GM18951 (cell line): Measurements from ENCODE around the gene ADCY6.

Experiments used
- POLR2A ChIP-seq: IDR thresholded peaks from 4 replicates; pipeline ENCODE4 v1.6.1; 2011; ENCODE audit warnings: mild to moderate bottlenecking; ENCODE audit not compliant: insufficient read length, insufficient read depth; ENCODE audit errors: extremely low read depth
- in situ Hi-C: fragments of 300-500 bp; cut with MboI; formaldehyde crosslinking; loops from one replicate; pipeline ENCODE4 v1.12.0; 2022; ENCODE audit warnings: low sequenced_read_pairs, mixed read lengths, inconsistent platforms; ENCODE audit not compliant: unreplicated experiment

The ADCY6 gene

DNA sequence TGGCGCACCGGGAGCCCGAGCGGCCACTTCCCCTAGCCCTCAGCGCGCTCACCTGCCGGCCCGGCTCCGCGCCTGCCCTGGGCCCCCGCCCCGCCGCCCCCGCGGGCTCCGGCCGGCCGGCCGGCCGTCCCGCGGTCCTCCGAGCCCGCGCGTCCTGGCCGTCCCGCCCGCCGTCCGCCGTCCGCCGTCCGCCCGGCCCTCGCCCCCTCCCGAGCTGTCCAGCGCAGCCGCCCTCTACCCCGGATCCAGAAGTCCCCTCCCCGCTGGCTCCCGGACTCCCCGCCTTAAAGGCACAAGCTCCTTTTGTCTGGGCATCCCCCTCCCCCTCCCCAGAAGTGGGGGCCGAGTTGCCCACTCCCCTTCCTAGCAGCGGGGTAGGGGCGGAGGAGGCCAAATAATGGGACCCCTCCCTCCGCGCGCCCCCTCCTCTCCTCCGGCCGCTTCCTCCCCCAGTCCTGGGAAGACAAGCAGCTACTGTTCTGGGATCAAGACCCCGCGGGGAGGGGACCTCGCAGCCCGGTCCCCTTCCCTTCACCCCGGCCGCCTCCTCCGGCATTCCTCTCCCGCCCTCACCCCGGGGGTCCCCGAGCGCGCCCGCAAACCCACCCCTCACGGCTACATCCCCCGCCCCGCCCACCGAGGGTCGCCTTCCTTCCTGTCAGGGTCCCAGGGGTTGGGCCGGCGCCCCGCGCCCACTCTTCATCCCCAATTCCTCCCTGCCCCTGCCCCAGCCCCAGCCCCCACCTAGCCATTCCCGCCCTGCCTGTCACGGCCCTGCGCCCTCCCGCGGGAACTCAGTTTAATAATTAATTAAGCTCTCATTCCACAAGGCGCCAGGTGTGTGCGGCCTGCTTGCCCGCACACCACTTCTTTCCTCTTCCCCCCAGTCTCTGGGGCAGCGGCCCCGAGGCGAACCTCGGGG is at the start of gene ADCY6:
Gene ADCY6, minus strand, starts transcription at position 236 of the 922 bp plus-strand sequence. CDS start 5,655 bp downstream, outside the sequence.
- in situ Hi-C loops, result no loop called here
- TF ChIP-seq POLR2A, result peak; percentile 51

DNA sequence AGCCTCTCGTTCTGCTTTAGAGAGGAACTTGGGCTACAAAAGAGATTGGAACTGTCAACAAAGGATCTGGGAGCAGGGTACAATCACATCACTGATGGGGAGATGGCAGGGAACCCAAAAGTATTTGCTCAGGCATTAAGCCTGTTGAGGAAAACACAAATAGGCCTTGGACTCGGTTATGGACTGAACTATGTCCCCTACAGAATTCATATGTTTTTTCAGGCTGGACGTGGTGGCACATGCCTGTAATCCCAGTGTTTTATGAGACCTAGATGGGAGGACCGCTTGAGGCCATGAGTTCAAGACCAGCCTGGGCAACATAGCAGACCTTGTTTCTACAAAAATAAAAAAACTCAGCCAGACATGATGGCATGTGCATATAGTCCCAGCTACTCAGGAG is 49.2 kb upstream of the ADCY6 start:
- in situ Hi-C loops, result no loop called here
- TF ChIP-seq POLR2A, result no peak

DNA sequence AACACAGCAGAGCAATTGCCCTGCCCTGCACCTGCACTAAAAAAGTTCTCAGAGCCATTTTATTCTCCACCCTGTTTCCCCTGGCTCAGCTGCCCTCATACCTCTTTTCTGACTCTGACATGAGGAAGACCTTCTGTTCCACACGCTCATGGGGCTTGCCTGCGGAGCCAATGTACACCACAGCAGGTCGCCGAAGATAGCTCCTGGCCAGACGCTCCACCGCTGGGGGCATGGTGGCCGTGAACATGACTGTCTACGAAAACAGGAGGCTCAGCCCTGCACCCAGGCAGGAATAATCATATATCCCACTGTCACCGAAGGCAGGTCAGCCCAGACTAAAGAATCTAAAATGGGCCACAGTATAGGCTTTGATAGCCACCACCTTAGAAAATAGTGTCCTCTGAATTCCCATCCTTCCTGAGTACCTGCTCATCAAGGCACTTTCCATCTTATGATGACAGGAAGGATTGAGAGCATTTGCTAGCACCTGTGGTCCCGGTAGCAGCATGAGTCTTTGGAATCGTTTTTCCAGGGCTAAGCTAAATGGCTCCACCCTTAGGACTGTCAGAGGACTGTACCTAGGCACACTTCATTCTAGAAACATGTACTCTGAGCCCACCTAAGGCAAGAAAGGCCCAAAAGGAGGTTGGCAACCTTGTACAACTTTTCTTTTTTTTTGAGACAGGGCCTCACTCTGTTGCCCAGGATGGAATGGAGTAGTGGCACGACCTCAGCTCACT is 43.6 kb upstream of the ADCY6 start:
- no peak for TF ChIP-seq POLR2A
- in situ Hi-C loops, result no loop called here

DNA sequence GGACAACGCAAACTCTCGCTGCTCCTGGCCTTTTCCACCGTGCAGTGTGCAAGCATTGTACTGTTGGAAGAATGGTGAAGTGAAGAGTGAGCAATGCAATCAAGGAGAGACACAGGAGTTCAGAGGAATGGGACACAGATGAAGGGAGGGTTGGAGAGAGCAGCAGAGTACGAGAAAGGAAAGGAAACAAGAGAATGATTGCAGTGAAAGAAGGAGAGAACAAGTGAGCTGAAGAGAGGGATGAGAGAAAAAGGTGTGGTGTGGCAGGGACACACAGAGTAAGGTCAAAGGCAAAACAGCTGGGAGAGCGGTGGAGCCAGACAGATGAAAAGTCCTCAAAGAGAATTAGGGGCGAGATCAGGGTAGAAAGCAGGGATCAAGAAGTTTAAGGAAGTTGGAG is 42.4 kb upstream of the ADCY6 start:
- in situ Hi-C loops, result no loop called here
- no peak for TF ChIP-seq POLR2A

DNA sequence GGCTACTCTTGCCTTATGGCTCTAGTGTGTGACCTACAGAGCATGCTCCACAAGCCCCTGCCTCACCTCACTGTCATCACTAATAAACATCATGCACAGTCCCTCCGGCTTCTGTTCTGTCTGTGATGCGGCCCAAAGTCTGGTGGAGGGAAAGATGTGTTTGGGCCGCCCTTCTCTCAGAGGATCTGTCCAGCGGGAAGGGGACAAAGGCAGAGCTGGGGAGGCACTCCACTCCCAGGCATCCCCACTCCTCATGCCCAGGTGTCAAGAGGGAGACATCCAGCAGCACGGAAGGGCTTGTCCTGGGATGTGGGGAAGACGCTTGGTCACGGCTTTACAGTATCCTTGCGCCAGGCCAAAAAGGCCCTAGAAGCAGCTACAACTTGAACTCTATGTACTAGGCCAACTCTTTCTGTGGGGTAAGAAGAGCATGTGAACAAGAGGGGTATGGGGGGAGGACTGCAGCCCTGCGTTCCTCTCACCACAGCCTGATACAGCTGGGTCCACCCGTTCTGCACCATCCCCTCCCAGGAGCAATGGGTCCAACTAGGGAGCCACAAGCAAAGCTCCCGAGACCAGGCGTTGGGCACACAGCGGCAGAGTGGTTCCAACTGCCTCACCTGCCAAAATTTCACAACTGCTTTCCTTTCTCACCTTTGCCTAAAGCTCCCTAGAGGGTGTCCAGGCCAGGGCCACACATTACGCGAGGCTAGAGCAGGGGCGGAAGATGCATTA is 40.1 kb upstream of the ADCY6 start:
- no peak for TF ChIP-seq POLR2A
- in situ Hi-C loops, result no loop called here

DNA sequence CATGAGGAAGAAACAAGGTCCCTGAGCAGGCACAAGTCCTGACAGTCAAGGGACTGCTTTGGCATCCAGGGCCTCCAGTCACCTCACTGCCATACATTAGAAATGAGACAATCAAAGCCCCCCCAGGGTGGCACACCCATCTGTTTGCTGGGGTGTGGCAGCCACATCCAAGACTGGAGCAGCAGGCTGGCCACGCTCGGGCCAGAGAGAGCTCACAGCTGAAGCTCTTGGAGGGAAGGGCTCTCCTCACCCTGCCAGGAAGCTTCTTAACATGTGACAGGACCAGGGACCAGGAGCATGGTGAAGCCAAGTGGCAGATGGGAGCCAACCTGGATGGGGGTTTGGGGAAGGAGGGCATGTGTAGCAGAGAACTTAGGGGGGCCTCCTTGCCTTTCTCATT is 39.4 kb upstream of the ADCY6 start:
- in situ Hi-C loops, result no loop called here
- no peak for TF ChIP-seq POLR2A

DNA sequence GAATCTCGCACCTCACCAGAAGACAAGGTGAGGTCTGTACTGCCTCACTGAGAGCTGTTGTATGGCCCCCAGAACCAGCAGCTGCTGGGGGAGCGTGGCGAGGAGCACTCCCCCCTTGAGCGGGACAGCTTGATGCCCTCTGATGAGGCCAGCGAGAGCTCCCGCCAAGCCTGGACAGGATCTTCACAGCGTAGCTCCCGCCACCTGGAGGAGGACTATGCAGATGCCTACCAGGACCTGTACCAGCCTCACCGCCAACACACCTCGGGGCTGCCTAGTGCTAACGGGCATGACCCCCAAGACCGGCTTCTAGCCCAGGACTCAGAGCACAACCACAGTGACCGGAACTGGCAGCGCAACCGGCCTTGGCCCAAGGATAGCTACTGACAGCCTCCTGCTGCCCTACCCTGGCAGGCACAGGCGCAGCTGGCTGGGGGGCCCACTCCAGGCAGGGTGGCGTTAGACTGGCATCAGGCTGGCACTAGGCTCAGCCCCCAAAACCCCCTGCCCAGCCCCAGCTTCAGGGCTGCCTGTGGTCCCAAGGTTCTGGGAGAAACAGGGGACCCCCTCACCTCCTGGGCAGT is 38.7 kb upstream of the ADCY6 start:
- in situ Hi-C loops, result no loop called here
- no peak for TF ChIP-seq POLR2A

DNA sequence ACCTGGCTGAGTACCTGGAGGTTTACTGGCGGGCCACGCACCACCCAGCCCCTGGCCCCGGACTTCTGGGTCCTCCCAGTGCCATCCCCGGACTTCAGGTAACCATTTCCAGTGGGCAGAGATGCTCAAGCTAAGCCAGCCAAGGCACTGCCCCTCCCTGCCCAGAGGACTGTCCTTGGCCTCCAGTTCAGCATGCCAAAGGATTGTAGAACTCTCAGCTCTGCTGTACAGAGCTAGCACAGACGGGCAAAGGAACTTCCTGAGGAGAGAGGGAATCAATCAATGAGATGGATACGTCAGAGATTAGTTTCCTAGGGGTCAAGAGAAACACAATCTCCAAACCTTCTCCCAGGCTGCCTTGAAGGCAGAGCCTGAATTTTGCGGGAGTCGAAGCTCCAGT is 38.1 kb upstream of the ADCY6 start:
- in situ Hi-C loops, result no loop called here
- TF ChIP-seq POLR2A, result no peak

DNA sequence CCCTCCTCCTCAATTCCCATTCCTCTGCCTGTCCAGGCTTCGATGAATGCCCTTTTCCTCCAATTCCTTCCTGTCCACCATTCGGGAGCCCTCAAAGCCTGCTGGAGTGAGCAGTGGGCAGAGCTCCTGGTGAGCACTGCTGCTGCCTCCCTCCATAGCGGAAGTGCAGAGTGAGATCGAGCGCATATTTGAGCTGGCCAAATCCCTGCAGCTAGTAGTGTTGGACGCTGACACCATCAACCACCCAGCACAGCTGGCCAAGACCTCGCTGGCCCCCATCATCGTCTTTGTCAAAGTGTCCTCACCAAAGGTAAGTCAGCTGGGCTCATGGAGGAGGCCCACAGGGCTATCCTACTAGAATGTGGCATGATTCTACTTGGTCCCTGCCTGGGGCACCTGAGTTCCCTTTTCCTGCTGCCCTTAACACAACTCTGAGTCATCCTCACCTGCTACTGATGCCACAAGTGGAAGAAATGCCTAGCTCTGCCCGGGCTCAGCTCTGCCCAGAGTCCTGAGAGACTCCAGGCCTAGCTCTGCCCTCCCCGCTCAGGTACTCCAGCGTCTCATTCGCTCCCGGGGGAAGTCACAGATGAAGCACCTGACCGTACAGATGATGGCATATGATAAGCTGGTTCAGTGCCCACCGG is 37.4 kb upstream of the ADCY6 start:
- in situ Hi-C loops, result no loop called here
- no peak for TF ChIP-seq POLR2A

DNA sequence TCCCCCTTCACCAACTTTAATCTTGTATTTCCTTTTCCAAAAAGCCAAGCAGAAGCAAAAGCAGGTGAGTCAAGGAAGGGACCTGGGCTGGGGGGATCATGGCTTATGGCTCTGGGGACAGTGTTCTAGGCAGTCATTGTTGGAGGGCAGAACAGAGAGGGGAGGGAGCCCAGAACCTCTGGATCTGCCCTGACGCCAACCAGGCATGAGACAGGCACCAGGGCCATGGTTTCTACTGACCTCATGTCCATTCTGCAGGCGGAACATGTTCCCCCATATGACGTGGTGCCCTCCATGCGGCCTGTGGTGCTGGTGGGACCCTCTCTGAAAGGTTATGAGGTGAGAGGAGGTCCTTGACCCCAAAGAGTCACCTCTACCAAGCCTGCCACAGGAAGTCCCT is 36.0 kb upstream of the ADCY6 start:
- TF ChIP-seq POLR2A, result no peak
- in situ Hi-C loops, result no loop called here

DNA sequence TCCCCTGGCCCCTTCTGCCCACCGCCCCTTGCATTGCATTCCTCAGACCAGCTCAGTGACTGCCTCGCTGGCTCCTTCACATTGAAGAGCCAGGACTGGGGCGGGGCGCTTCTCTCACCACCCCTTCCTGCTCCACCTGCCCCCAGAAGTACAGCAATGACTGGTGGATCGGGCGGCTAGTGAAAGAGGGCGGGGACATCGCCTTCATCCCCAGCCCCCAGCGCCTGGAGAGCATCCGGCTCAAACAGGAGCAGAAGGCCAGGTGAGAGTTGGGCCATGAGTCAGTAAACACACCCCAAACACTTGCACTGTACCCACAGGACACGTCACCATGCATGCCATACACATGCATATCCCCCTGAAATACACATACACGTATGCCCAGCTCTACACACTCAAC is 35.2 kb upstream of the ADCY6 start:
- no peak for TF ChIP-seq POLR2A
- in situ Hi-C loops, result no loop called here

DNA sequence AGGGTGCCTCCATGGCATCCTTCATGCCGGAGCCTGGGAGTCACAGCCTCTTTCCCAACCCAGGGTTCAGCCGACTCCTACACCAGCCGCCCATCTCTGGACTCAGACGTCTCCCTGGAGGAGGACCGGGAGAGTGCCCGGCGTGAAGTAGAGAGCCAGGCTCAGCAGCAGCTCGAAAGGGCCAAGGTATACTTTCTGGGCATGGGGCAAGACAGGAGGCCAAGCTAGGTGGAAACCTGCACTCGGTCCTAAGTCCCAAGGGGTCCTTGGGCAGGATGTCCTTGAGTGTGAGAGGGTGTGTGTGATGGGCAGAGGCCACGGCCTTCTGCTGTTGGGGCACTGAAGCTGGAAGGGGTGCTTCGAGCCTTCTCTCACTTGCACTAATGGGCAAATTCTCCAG is 34.4 kb upstream of the ADCY6 start:
- no peak for TF ChIP-seq POLR2A
- in situ Hi-C loops, result no loop called here
